Parathyroid adenoma (tissue), 2 donors: ENCODE measurements around the gene CCL2.

Experiments
- H2AFZ ChIP-seq: fragments of 300-600 bp; sonication (generic); one replicate; pipeline ENCODE4 v1.7.0; 2017; ENCODE audit warnings: antibody characterized with exemption, mild to moderate bottlenecking
- H3K27ac ChIP-seq: fragments of 300-600 bp; sonication (generic); one replicate; pipeline ENCODE4 v1.7.0; 2017
- H3K27me3 ChIP-seq: fragments of 300-600 bp; sonication (generic); one replicate; pipeline ENCODE4 v1.7.0; 2017; ENCODE audit warnings: low read length; ENCODE audit not compliant: control insufficient read depth, insufficient read depth
- H3K36me3 ChIP-seq: fragments of 300-600 bp; sonication (generic); one replicate; pipeline ENCODE4 v1.7.0; 2017; ENCODE audit warnings: low read length; ENCODE audit not compliant: control insufficient read depth, insufficient read depth
- H3K4me1 ChIP-seq: fragments of 300-600 bp; sonication (generic); one replicate; pipeline ENCODE4 v1.7.0; 2017; ENCODE audit warnings: control low read depth
- H3K4me2 ChIP-seq: fragments of 300-600 bp; sonication (generic); one replicate; pipeline ENCODE4 v1.7.0; 2017; ENCODE audit warnings: low read length
- H3K4me3 ChIP-seq: fragments of 300-600 bp; sonication (generic); one replicate; pipeline ENCODE4 v1.7.0; 2017; ENCODE audit warnings: low read depth, low read length
- H3K79me2 ChIP-seq: fragments of 300-600 bp; sonication (generic); one replicate; pipeline ENCODE4 v1.7.0; 2017; ENCODE audit warnings: control low read depth
- H3K9ac ChIP-seq: fragments of 300-600 bp; sonication (generic); one replicate; pipeline ENCODE4 v1.7.0; 2017; ENCODE audit warnings: mild to moderate bottlenecking
- H3K9me3 ChIP-seq: fragments of 300-600 bp; sonication (generic); one replicate; pipeline ENCODE4 v1.7.0; 2017; ENCODE audit warnings: low read length; ENCODE audit not compliant: control insufficient read depth
- CTCF ChIP-seq: fragments of 300-600 bp; sonication (generic); IDR thresholded peaks from one replicate; pipeline ENCODE4 v1.7.0; 2017; ENCODE audit warnings: antibody characterized with exemption, mild to moderate bottlenecking
- donor health status: primary hyperparathyroidism.

Gene CCL2

GRCh38 chr17:34257299-34257985 lies 2.4 kb downstream of the CCL2 start:
- no peak overlapping the region for H2AFZ ChIP-seq
- TF ChIP-seq CTCF = no peak
- H3K4me1 ChIP-seq = peaks cover 5% of the 10 kb centered on the region
- H3K4me3 ChIP-seq = no peak overlapping the region
- no peaks in the 10 kb centered on the region for H3K36me3 ChIP-seq
- no peaks in the 10 kb centered on the region for H3K9me3 ChIP-seq
- H3K9ac ChIP-seq = no peak overlapping the region
- H3K27ac ChIP-seq = no peak overlapping the region
- H3K4me2 ChIP-seq = no peak overlapping the region
- H3K79me2 ChIP-seq = no peaks in the 10 kb centered on the region
- H3K27me3 ChIP-seq = no peaks in the 10 kb centered on the region

GRCh38 chr17:34257986-34258326 lies 2.9 kb downstream of the CCL2 start:
- no peak for TF ChIP-seq CTCF
- Histone ChIP-seq H2AFZ (no peak overlapping the region), H3K36me3 (no peaks in the 10 kb centered on the region), H3K4me3 (no peak overlapping the region), H3K9me3 (no peaks in the 10 kb centered on the region), H3K27ac (no peak overlapping the region), H3K27me3 (no peaks in the 10 kb centered on the region), H3K79me2 (no peaks in the 10 kb centered on the region), H3K4me1 (peaks cover 5% of the 10 kb centered on the region), H3K9ac (no peak overlapping the region), H3K4me2 (no peak overlapping the region)

- Histone ChIP-seq H3K27me3 (no peaks in the 10 kb centered on the region), H2AFZ (no peak overlapping the region), H3K4me3 (no peak overlapping the region), H3K9ac (no peak overlapping the region), H3K79me2 (no peaks in the 10 kb centered on the region), H3K36me3 (no peaks in the 10 kb centered on the region), H3K4me2 (no peak overlapping the region), H3K9me3 (no peaks in the 10 kb centered on the region), H3K27ac (no peak overlapping the region), H3K4me1 (peaks cover 5% of the 10 kb centered on the region)
- no peak for TF ChIP-seq CTCF
These were observed 4.1 kb downstream of the CCL2 start for GRCh38 chr17:34259146-34259545.

- Histone ChIP-seq H2AFZ (no peak overlapping the region), H3K9me3 (no peaks in the 10 kb centered on the region), H3K4me1 (no peaks in the 10 kb centered on the region), H3K79me2 (no peaks in the 10 kb centered on the region), H3K27ac (no peak overlapping the region), H3K36me3 (no peaks in the 10 kb centered on the region), H3K27me3 (no peaks in the 10 kb centered on the region), H3K4me2 (no peak overlapping the region), H3K4me3 (no peak overlapping the region), H3K9ac (no peak overlapping the region)
- no peak for TF ChIP-seq CTCF
These were observed 5.8 kb downstream of the CCL2 start for GRCh38 chr17:34260861-34261260.

- Histone ChIP-seq H3K4me1 (no peaks in the 10 kb centered on the region), H3K9me3 (no peaks in the 10 kb centered on the region), H3K4me2 (no peak overlapping the region), H3K36me3 (no peaks in the 10 kb centered on the region), H3K9ac (no peak overlapping the region), H3K79me2 (no peaks in the 10 kb centered on the region), H2AFZ (no peak overlapping the region), H3K27me3 (no peaks in the 10 kb centered on the region), H3K27ac (no peak overlapping the region), H3K4me3 (no peak overlapping the region)
- no peak for TF ChIP-seq CTCF
These were observed 6.7 kb downstream of the CCL2 start for GRCh38 chr17:34261568-34262337.
